A549 treated with CORT108297 at 1 μM for 4 hours (cell line): ENCODE results near the gene TMEM41B. TPM values are rescaled to one million over a fixed set of nuclear protein-coding genes. Genes with fewer than 3 reads are reported as not detected.

ENCODE experiments used
- total RNA-seq: library from RNA; stranded (reverse); fragments of 200-300 nt; extraction: Qiagen RNA extraction; gene quantifications from 5 replicates; pipeline ENCODE4 v1.2.3, GENCODE V29; 2022

Gene TMEM41B
- 20.9 to 27.1 TPM (median 22.9 TPM) in 5 replicates for total RNA-seq

DNA sequence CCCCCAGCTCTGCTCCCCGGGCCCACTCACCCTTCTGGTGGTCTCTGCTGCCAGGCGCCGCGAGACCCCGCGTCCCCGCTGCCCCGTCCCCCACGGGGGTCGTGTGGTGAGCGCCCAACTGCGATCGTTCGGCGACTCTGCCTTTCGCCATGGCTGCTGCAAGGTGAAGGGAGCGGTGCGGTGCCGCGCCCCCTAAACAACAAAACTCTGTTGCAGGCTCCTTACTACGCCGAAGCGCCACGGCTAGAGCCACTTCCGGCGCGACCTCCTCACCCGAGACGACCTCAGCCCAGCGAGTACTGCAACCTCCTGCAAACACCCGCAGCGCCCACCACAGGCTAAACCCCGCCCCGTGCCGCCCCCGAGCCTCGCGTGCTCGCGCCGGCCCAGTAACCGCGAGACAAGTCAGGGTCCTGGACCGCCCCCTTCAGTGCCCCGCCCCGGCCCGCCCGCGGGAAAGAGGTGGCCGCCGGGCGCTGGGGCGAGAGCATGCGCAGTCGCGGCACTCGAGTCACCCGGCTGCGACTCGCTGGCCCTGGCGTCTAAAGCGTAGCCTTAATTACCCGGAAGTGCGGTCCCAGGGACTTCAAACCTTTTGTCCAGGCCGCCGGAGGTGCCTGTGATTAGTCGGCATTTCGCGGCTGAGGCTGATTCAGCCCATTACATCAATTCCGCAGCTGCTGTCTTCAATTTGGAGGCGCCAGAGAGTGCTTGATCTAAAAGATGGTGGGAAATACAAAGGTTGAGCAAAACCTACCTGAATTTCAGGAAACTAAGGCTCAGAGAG lies at the start of gene TMEM41B:
TMEM41B (minus strand) TSS at position 303 of the 787 bp plus-strand sequence; CDS start at position 151, 152 bp downstream.

DNA sequence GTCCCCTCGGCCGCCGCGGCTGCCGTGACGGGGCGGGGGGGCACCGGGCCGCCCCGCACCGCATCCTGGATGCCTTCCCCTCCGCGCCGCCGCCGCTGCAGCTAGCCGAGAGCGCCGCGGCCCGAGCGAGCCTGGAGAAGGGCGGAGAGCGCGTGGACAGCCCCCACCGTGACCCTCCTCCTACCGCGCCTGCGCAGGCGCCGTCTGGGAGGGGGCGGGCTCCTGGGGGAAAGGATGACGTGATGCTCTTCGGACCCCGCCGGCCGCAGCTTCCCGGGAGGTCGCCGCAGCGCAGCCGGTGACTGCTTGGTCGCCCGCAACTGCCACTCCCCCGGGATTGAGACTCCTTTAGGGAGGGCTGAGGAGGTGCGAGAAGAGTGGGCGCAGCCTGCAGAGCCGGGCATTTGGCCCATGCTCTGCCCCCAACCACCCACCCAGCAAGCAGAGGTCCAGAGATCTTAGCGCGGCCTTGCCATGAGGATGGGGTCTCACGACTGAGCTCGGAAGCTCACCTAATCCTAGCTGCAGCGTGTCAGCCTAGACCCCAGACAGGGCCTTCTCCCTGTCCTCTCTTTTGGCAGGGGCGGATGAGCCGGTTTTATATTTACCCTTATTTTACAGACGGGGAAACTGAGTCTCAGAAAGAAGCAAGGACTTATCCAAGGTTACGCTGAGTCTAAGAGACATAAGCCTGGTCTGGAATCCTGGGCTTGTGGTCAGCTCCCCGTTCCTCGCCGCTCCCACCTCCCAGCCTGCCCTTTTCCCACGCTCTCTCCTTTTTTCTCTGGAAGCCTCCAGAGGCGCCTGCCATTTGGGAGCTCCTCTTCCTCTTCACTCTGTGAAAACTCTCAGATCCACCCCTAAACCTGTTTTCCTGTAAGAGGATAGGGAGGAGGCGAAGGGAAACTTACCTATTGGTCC lies 48.9 kb downstream of the TMEM41B start, which contains the start of gene DENND5A:
DENND5A (minus strand) TSS at position 140 of the 921 bp plus-strand sequence. CDS start 281 bp downstream, outside the sequence.

Other genes with a start within 250 kb of the TMEM41B start
- 0.38 to 0.82 TPM (median 0.43 TPM) in 5 replicates for gene SCUBE2, start 223.0 kb downstream of the TMEM41B start, total RNA-seq
- 39.2 to 55.2 TPM (median 45.5 TPM) in 5 replicates for gene DENND5A, start 49.2 kb downstream of the TMEM41B start, total RNA-seq
- gene IPO7, start 70.1 kb upstream of the TMEM41B start, total RNA-seq = 84.6 to 115 TPM (median 100 TPM) in 5 replicates
- gene ZNF143, start 146.4 kb upstream of the TMEM41B start, total RNA-seq = 9.8 to 16.0 TPM (median 11.5 TPM) in 5 replicates